Activated CD4-positive, alpha-beta memory T cell treated with anti-CD3 and anti-CD28 coated beads for 36 hours (primary cell): ENCODE results near the gene SGCD. TPM values are rescaled to one million over a fixed set of nuclear protein-coding genes. Genes with fewer than 3 reads are reported as not detected.

Experiments
- CTCF ChIA-PET: fragments of 350-600 bp; sonication (Branson Sonifier 250); formaldehyde crosslinking; loops from one replicate; lab custom pipeline; 2021; ENCODE audit warnings: antibody characterized with exemption, inconsistent platforms; lab: Charles Lee
- POLR2A ChIA-PET: fragments of 350-600 bp; sonication (Branson Sonifier 250); formaldehyde crosslinking; loops from one replicate; lab custom pipeline; 2021; ENCODE audit warnings: antibody characterized with exemption; lab: Charles Lee
- DNase-seq: peaks from one replicate; pipeline ENCODE4 v3.0.0-alpha.2; 2020
- H3K27ac Mint-ChIP-seq: one replicate; pipeline ENCODE4 v1.8.0; 2021; ENCODE audit warnings: mixed read lengths
- H3K27me3 Mint-ChIP-seq: one replicate; pipeline ENCODE4 v1.8.0; 2021; ENCODE audit warnings: mixed read lengths
- H3K36me3 Mint-ChIP-seq: one replicate; pipeline ENCODE4 v1.8.0; 2021; ENCODE audit warnings: mixed read lengths
- H3K4me1 Mint-ChIP-seq: one replicate; pipeline ENCODE4 v1.8.0; 2021; ENCODE audit warnings: low read depth, mixed read lengths
- H3K4me3 Mint-ChIP-seq: one replicate; pipeline ENCODE4 v1.8.0; 2021; ENCODE audit warnings: mild to moderate bottlenecking, mixed read lengths
- H3K9me3 Mint-ChIP-seq: one replicate; pipeline ENCODE4 v1.8.0; 2021; ENCODE audit warnings: mixed read lengths
- intact Hi-C: fragments of 100-400 bp; cut with micrococcal nuclease; formaldehyde crosslinking; loops from one replicate; pipeline ENCODE4 v1.15.1; 2023
- total RNA-seq, 2 experiments: library from RNA; stranded (reverse); gene quantifications; one replicate each; pipeline ENCODE4 v1.2.3, GENCODE V29; 2021

SGCD gene
- total RNA-seq, 2 experiments from 2014 or later = not detected

GRCh38 chr5:156758011-156758791 is 431.2 kb downstream of the SGCD start:
- peaks cover 8% of the 10 kb centered on the region for H3K4me1 Mint-ChIP-seq
- H3K9me3 Mint-ChIP-seq = no peaks in the 10 kb centered on the region
- peaks cover 2% of the 10 kb centered on the region for H3K27me3 Mint-ChIP-seq
- H3K27ac Mint-ChIP-seq = no peak overlapping the region
- intact Hi-C loops = no loop called here
- no peak for DNase-seq
- ChIA-PET POLR2A (no interaction called here), CTCF (interaction anchor here (0.6 kb wide), 1 partner anchor 57 kb away, joined by 3 read pairs; no protein-coding TSS in a partner anchor)
- no peak overlapping the region for H3K4me3 Mint-ChIP-seq
- H3K36me3 Mint-ChIP-seq = no peaks in the 10 kb centered on the region

GRCh38 chr5:156759156-156759555 is 432.2 kb downstream of the SGCD start:
- CTCF ChIA-PET = interaction anchor here (0.6 kb wide), 1 partner anchor 31 kb away, joined by 3 read pairs; no protein-coding TSS in a partner anchor
- Mint-ChIP-seq H3K36me3 (no peaks in the 10 kb centered on the region), H3K27me3 (peaks cover 2% of the 10 kb centered on the region), H3K9me3 (no peaks in the 10 kb centered on the region), H3K27ac (no peak overlapping the region), H3K4me1 (no peaks in the 10 kb centered on the region), H3K4me3 (no peak overlapping the region)
- DNase-seq = no peak
- intact Hi-C loops = no loop called here
- POLR2A ChIA-PET = no interaction called here

- peaks cover 4% of the 10 kb centered on the region for H3K27me3 Mint-ChIP-seq
- H3K4me1 Mint-ChIP-seq = no peaks in the 10 kb centered on the region
- ChIA-PET CTCF (no interaction called here), POLR2A (no interaction called here)
- no peak overlapping the region for H3K27ac Mint-ChIP-seq
- intact Hi-C loops = no loop called here
- DNase-seq = no peak
- no peak overlapping the region for H3K4me3 Mint-ChIP-seq
- H3K36me3 Mint-ChIP-seq = no peaks in the 10 kb centered on the region
- no peaks in the 10 kb centered on the region for H3K9me3 Mint-ChIP-seq
Measured at GRCh38 chr5:156762771-156763170, 435.8 kb downstream of the SGCD start.

- Mint-ChIP-seq H3K27ac (no peak overlapping the region), H3K36me3 (no peaks in the 10 kb centered on the region), H3K27me3 (peaks cover 6% of the 10 kb centered on the region), H3K9me3 (no peaks in the 10 kb centered on the region), H3K4me1 (no peaks in the 10 kb centered on the region), H3K4me3 (no peak overlapping the region)
- intact Hi-C loops = no loop called here
- POLR2A ChIA-PET = interaction anchor here (0.6 kb wide), 1 partner anchor 92 kb away, joined by 3 read pairs; no protein-coding TSS in a partner anchor
- CTCF ChIA-PET = no interaction called here
- DNase-seq = no peak
Measured at GRCh38 chr5:156764176-156764971, 437.4 kb downstream of the SGCD start.

GRCh38 chr5:156774273-156774672 is 447.3 kb downstream of the SGCD start:
- ChIA-PET POLR2A (no interaction called here), CTCF (no interaction called here)
- intact Hi-C loops = no loop called here
- no peak overlapping the region for H3K4me3 Mint-ChIP-seq
- H3K4me1 Mint-ChIP-seq = peaks cover 2% of the 10 kb centered on the region
- DNase-seq = no peak
- H3K27ac Mint-ChIP-seq = no peak overlapping the region
- no peaks in the 10 kb centered on the region for H3K27me3 Mint-ChIP-seq
- H3K36me3 Mint-ChIP-seq = no peaks in the 10 kb centered on the region
- no peaks in the 10 kb centered on the region for H3K9me3 Mint-ChIP-seq

GRCh38 chr5:156778139-156778706 is 451.3 kb downstream of the SGCD start:
- CTCF ChIA-PET = no interaction called here
- no peak overlapping the region for H3K4me3 Mint-ChIP-seq
- no peaks in the 10 kb centered on the region for H3K27me3 Mint-ChIP-seq
- no peak for DNase-seq
- peaks cover 2% of the 10 kb centered on the region for H3K4me1 Mint-ChIP-seq
- no peaks in the 10 kb centered on the region for H3K36me3 Mint-ChIP-seq
- no peak overlapping the region for H3K27ac Mint-ChIP-seq
- intact Hi-C loops = no loop called here
- no peaks in the 10 kb centered on the region for H3K9me3 Mint-ChIP-seq
- POLR2A ChIA-PET = no interaction called here

- ChIA-PET CTCF (no interaction called here), POLR2A (no interaction called here)
- no peaks in the 10 kb centered on the region for H3K9me3 Mint-ChIP-seq
- no peaks in the 10 kb centered on the region for H3K36me3 Mint-ChIP-seq
- no peak for DNase-seq
- intact Hi-C loops = no loop called here
- H3K4me1 Mint-ChIP-seq = peaks cover 2% of the 10 kb centered on the region
- no peak overlapping the region for H3K27ac Mint-ChIP-seq
- no peaks in the 10 kb centered on the region for H3K27me3 Mint-ChIP-seq
- no peak overlapping the region for H3K4me3 Mint-ChIP-seq
Measured at GRCh38 chr5:156778752-156779151, 451.8 kb downstream of the SGCD start.

GRCh38 chr5:156779436-156779835 is 452.5 kb downstream of the SGCD start:
- ChIA-PET POLR2A (no interaction called here), CTCF (no interaction called here)
- no peak for DNase-seq

GRCh38 chr5:156783092-156783491 is 456.1 kb downstream of the SGCD start:
- H3K9me3 Mint-ChIP-seq = no peaks in the 10 kb centered on the region
- DNase-seq = no peak
- H3K4me1 Mint-ChIP-seq = peaks cover 2% of the 10 kb centered on the region
- H3K4me3 Mint-ChIP-seq = no peak overlapping the region
- peaks cover 3% of the 10 kb centered on the region for H3K27me3 Mint-ChIP-seq
- H3K27ac Mint-ChIP-seq = no peak overlapping the region
- CTCF ChIA-PET = no interaction called here
- POLR2A ChIA-PET = no interaction called here
- intact Hi-C loops = no loop called here
- no peaks in the 10 kb centered on the region for H3K36me3 Mint-ChIP-seq

More at GRCh38 chr5:156779436-156779835, 452.5 kb downstream of the SGCD start:
- H3K27me3 Mint-ChIP-seq = no peaks in the 10 kb centered on the region
- H3K9me3 Mint-ChIP-seq = no peaks in the 10 kb centered on the region
- peaks cover 2% of the 10 kb centered on the region for H3K4me1 Mint-ChIP-seq
- H3K27ac Mint-ChIP-seq = no peak overlapping the region
- intact Hi-C loops = no loop called here
- no peak overlapping the region for H3K4me3 Mint-ChIP-seq
- H3K36me3 Mint-ChIP-seq = no peaks in the 10 kb centered on the region

GRCh38 chr5:156794687-156795086 is 467.7 kb downstream of the SGCD start:
- POLR2A ChIA-PET = no interaction called here
- CTCF ChIA-PET = no interaction called here
- H3K4me1 Mint-ChIP-seq = no peaks in the 10 kb centered on the region
- intact Hi-C loops = no loop called here
- no peaks in the 10 kb centered on the region for H3K9me3 Mint-ChIP-seq
- peaks cover 3% of the 10 kb centered on the region for H3K27me3 Mint-ChIP-seq
- DNase-seq = no peak
- no peak overlapping the region for H3K27ac Mint-ChIP-seq
- H3K36me3 Mint-ChIP-seq = no peaks in the 10 kb centered on the region
- no peak overlapping the region for H3K4me3 Mint-ChIP-seq

GRCh38 chr5:156798201-156798600 is 471.2 kb downstream of the SGCD start:
- ChIA-PET POLR2A (no interaction called here), CTCF (no interaction called here)
- H3K4me1 Mint-ChIP-seq = no peaks in the 10 kb centered on the region
- no peak overlapping the region for H3K27ac Mint-ChIP-seq
- H3K36me3 Mint-ChIP-seq = no peaks in the 10 kb centered on the region
- H3K4me3 Mint-ChIP-seq = no peak overlapping the region
- no peaks in the 10 kb centered on the region for H3K27me3 Mint-ChIP-seq
- H3K9me3 Mint-ChIP-seq = no peaks in the 10 kb centered on the region
- no peak for DNase-seq
- intact Hi-C loops = no loop called here

GRCh38 chr5:156799171-156799570 is 472.2 kb downstream of the SGCD start:
- H3K9me3 Mint-ChIP-seq = no peaks in the 10 kb centered on the region
- H3K27me3 Mint-ChIP-seq = peaks cover 2% of the 10 kb centered on the region
- intact Hi-C loops = no loop called here
- ChIA-PET POLR2A (no interaction called here), CTCF (no interaction called here)
- no peak overlapping the region for H3K27ac Mint-ChIP-seq
- no peaks in the 10 kb centered on the region for H3K4me1 Mint-ChIP-seq
- H3K36me3 Mint-ChIP-seq = no peaks in the 10 kb centered on the region
- no peak overlapping the region for H3K4me3 Mint-ChIP-seq
- DNase-seq = no peak
